Vagina (tissue), 2 donors: ENCODE results near the gene BSG.

ENCODE experiments used
- POLR2A ChIP-seq, 2 donors: fragments of 450-650 bp; IDR thresholded peaks; one replicate each; pipeline ENCODE4 v1.6.1; 2017; ENCODE audit warnings: antibody characterized with exemption in 2 of 2, mild to moderate bottlenecking in 2 of 2, moderate library complexity in 2 of 2
- POLR2AphosphoS5 ChIP-seq, 2 donors: sonication (generic); formaldehyde crosslinking; IDR thresholded peaks; one replicate each; pipeline ENCODE4 v1.9.0; 2017; ENCODE audit warnings: antibody characterized with exemption in 2 of 2, mild to moderate bottlenecking in 2 of 2, low read depth in 1 of 2; ENCODE audit not compliant: insufficient read depth in 1 of 2
- TF ChIP-seq, protein P1 (sequence below), 3 experiments: fragments of 450-650 bp in 2 of 3; fragments of 200-600 bp in 1 of 3; sonication (generic) in 1 of 3; IDR thresholded peaks; one replicate each; pipeline ENCODE4 v1.5.1; 2017 to 2019; ENCODE audit warnings: antibody characterized with exemption in 3 of 3, mild to moderate bottlenecking in 2 of 3, moderate library complexity in 2 of 3

DNA sequence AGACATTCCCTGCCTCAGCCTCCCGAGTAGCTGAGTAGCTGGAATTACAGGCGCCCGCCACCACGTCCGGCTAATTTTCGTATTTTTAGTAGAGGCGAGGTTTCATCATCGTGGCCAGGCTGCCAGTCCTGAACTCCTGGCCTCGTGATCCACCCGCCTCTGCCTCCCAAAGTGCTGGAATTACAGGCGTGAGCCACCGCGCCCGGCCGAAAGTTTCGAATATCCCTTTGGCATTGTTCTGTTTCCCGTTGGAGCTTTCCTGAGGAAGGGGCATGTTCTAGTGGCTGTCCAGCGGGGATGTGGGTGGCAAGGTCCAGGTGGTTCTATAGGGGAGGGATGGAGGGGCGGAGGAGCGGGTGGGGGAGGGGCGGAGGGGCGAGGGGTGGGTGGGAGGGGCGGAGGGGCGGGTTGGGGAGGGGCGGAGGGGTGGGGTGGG is 2.1 kb upstream of the BSG start:
- TF ChIP-seq, protein P1, sequence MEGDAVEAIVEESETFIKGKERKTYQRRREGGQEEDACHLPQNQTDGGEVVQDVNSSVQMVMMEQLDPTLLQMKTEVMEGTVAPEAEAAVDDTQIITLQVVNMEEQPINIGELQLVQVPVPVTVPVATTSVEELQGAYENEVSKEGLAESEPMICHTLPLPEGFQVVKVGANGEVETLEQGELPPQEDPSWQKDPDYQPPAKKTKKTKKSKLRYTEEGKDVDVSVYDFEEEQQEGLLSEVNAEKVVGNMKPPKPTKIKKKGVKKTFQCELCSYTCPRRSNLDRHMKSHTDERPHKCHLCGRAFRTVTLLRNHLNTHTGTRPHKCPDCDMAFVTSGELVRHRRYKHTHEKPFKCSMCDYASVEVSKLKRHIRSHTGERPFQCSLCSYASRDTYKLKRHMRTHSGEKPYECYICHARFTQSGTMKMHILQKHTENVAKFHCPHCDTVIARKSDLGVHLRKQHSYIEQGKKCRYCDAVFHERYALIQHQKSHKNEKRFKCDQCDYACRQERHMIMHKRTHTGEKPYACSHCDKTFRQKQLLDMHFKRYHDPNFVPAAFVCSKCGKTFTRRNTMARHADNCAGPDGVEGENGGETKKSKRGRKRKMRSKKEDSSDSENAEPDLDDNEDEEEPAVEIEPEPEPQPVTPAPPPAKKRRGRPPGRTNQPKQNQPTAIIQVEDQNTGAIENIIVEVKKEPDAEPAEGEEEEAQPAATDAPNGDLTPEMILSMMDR (IDR thresholded peaks at IDR 0.05) = no peak
- TF ChIP-seq POLR2A (IDR thresholded peaks at IDR 0.05) = no peak
- TF ChIP-seq POLR2AphosphoS5 (IDR thresholded peaks at IDR 0.05; ENCODE audit: insufficient read depth in 1 of 2, low read depth in 1 of 2) = no peak
